ENCODE data around the gene SP3. TPM values are rescaled to one million over a fixed set of nuclear protein-coding genes. Genes with fewer than 3 reads are reported as not detected.

Gene SP3
- total RNA-seq, 1 donor from 2014 or later, result 45.4 TPM

DNA sequence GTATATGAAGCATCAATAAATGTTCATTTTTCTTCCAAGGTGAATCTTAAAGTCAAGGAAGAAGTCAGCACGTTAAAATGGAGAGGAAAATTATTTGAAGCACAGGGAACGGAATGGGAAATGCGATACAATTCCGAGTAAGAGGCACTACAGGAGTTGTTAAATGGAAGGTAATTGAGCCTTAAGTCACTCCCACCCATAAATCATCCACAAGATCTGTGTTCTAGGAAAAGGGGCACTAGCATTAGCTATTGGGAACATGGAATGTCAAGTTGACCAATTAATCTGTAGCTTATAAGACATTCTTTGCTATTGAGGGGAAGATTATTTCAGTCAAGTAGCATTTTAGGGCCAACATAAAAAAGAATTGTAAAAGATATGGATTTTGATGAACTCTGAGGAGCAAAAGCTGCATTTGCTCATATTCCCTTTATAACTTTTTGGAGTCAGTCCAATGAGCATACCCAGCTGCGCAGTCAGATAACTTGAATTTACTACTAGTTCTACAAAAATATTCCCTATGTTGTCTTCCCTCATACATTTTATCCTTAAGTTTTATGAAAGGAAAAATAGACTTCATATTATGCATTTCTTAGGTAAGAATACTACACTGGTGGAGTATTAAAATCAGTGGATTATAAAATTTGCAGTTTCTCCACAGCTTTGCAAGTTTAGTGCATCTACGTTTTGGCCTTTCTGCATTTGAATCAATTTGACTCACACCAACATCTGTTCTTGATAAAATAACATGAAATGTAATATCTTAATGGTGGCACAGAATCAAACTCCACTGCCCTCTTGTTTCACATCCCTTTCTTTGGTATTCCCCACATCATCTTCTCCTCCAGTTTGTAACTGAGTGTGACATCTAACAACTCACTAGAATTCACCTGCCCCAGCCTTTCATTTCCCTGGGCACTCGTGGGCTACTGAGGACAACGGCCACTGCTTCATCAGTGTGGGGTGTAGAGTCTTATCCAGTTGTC lies 95.6 kb downstream of the SP3 start:
- intact Hi-C loops (cut with DNase I), result no loop called here
- DNase-seq (ENCODE audit: low spot score), result no peak

GRCh38 chr2:173868406-173868805 lies 96.8 kb downstream of the SP3 start:
- intact Hi-C loops (cut with DNase I), result no loop called here
- no peak for DNase-seq (ENCODE audit: low spot score)

- no peak for DNase-seq (ENCODE audit: low spot score)
- intact Hi-C loops (cut with DNase I), result no loop called here
Observed at GRCh38 chr2:173866874-173867618, 98.1 kb downstream of the SP3 start.

DNA sequence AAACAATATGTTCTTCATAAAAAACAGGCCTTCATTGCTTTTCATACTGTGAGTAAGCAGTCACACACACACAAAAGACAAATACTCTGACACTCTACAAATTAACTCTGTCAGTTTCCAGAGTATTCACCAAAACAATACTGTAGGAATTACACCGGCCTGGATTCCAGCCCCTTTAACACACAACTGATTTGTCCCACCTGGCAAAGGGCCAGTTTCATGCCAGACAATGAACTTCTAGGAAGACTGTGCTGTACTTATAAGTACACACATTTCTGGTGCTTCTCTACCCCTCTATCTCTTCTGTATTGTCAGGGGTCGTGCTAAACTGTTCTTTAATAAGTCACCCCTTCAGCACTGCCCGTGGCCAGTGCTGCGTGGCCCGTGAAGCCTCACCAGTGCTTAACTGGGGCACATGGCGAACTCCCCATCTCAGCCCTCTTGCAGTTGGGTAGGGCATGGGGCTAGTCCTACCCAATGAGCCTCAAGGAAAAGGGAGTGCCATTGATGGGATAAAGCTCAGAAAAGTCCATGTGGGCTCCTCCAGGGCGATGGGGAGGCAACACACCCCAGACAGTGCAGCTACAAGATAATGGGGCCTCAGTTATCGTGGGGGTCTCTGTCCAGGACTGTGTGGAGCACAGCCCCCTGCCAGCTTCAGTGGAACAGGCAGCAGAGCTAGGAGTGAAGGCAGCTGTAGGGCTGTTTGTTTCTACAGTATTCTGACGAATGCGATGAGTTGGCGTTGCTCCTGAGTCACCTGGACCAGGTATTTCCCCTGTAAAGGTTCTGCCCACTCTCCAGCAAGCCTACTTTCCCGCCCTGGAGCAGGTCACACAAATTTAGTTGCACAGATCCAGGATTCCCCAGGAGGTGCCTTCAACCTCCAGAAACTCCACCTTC lies 99.0 kb downstream of the SP3 start:
- intact Hi-C loops (cut with DNase I), result no loop called here
- no peak for DNase-seq (ENCODE audit: low spot score)

GRCh38 chr2:173862612-173863217 lies 102.5 kb downstream of the SP3 start:
- intact Hi-C loops (cut with DNase I), result no loop called here
- no peak for DNase-seq (ENCODE audit: low spot score)

GRCh38 chr2:173860566-173860965 lies 104.6 kb downstream of the SP3 start:
- no peak for DNase-seq (ENCODE audit: low spot score)
- intact Hi-C loops (cut with DNase I), result no loop called here

DNA sequence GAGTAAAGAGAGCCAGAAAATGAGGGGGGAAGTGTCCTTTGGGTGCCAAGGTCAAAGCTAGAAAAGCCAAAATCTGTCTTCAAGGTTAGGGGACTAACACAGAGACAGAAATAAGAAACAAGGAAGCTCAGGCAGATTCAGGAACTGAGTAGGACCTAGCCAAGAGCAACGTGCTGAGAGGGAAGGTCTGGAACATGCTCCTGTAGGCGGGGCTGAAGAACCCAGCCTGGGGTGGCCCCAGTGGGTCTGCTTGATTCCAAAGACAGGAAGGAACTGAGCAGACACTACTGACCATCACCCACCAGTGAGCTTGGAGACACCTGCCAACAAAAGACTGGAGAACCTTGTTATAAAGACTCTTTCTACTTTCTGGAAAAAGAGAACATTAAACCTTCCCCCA lies 105.1 kb downstream of the SP3 start:
- intact Hi-C loops (cut with DNase I), result no loop called here
- DNase-seq (ENCODE audit: low spot score), result no peak

DNA sequence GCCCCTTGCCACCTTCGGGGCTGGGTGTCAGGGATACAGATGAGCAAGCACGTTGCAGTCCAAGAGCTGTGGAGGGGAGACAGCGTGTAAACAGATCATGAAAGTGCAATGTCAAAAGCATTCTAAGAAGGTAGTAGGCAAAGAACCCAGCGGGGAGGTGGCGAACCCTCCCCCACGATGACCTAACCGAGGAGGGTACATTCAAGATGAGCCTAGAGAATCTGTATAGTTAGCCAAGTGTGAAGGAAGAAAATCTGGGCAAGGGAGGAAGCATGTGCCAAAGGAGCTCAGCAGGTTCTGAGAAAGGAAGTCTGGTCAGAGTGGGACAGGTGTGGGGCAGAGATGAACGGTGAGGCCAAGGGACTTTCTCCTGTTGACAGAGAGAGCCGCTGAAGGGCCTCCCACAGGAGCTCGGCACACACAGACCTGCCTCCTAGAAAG lies 106.9 kb downstream of the SP3 start:
- no peak for DNase-seq (ENCODE audit: low spot score)
- intact Hi-C loops (cut with DNase I), result no loop called here
